Measurements from ENCODE around the gene TERT. TPM values are rescaled to one million over a fixed set of nuclear protein-coding genes. Genes with fewer than 3 reads are reported as not detected.

TERT gene
- total RNA-seq, 1 donor from 2014 or later = not detected

- no peaks in the 10 kb centered on the region for H3K27me3 ChIP-seq
- TF ChIP-seq CTCF (IDR thresholded peaks at IDR 0.05) = no peak
- H3K4me1 ChIP-seq = no peaks in the 10 kb centered on the region
- H3K36me3 ChIP-seq = no peaks in the 10 kb centered on the region
- no peak for DNase-seq (ENCODE audit: low spot score in 2 of 2)
- H3K9me3 ChIP-seq = no peaks in the 10 kb centered on the region
- intact Hi-C loops (cut with DNase I) = no loop called here
- H3K27ac ChIP-seq = no peak overlapping the region
- no peak overlapping the region for H3K4me3 ChIP-seq
Measured at GRCh38 chr5:1223278-1223670, 71.6 kb downstream of the TERT start.

GRCh38 chr5:1222621-1223277 is 72.1 kb downstream of the TERT start:
- Histone ChIP-seq H3K36me3 (no peaks in the 10 kb centered on the region), H3K9me3 (no peaks in the 10 kb centered on the region), H3K27me3 (no peaks in the 10 kb centered on the region), H3K27ac (no peak overlapping the region), H3K4me1 (no peaks in the 10 kb centered on the region), H3K4me3 (no peak overlapping the region)
- intact Hi-C loops (cut with DNase I) = no loop called here
- no peak for DNase-seq (ENCODE audit: low spot score in 2 of 2)
- TF ChIP-seq CTCF (IDR thresholded peaks at IDR 0.05) = no peak

GRCh38 chr5:1222147-1222546 is 72.7 kb downstream of the TERT start:
- intact Hi-C loops (cut with DNase I) = no loop called here
- H3K27ac ChIP-seq = no peak overlapping the region
- H3K27me3 ChIP-seq = no peaks in the 10 kb centered on the region
- H3K4me1 ChIP-seq = no peaks in the 10 kb centered on the region
- no peaks in the 10 kb centered on the region for H3K9me3 ChIP-seq
- TF ChIP-seq CTCF (IDR thresholded peaks at IDR 0.05) = no peak
- H3K36me3 ChIP-seq = no peaks in the 10 kb centered on the region
- no peak for DNase-seq (ENCODE audit: low spot score in 2 of 2)
- no peak overlapping the region for H3K4me3 ChIP-seq

GRCh38 chr5:1221721-1222120 is 73.1 kb downstream of the TERT start:
- no peaks in the 10 kb centered on the region for H3K36me3 ChIP-seq
- no peak overlapping the region for H3K4me3 ChIP-seq
- DNase-seq (ENCODE audit: low spot score in 2 of 2) = no peak
- H3K9me3 ChIP-seq = no peaks in the 10 kb centered on the region
- H3K27ac ChIP-seq = no peak overlapping the region
- H3K27me3 ChIP-seq = no peaks in the 10 kb centered on the region
- intact Hi-C loops (cut with DNase I) = no loop called here
- TF ChIP-seq CTCF (IDR thresholded peaks at IDR 0.05) = no peak
- H3K4me1 ChIP-seq = no peaks in the 10 kb centered on the region

GRCh38 chr5:1220831-1221230 is 74.0 kb downstream of the TERT start:
- no peak overlapping the region for H3K27ac ChIP-seq

More at GRCh38 chr5:1220831-1221230, 74.0 kb downstream of the TERT start:
- DNase-seq (ENCODE audit: low spot score in 2 of 2) = no peak
- H3K36me3 ChIP-seq = no peaks in the 10 kb centered on the region
- H3K4me1 ChIP-seq = no peaks in the 10 kb centered on the region
- no peak for TF ChIP-seq CTCF (IDR thresholded peaks at IDR 0.05)
- no peaks in the 10 kb centered on the region for H3K27me3 ChIP-seq
- no peak overlapping the region for H3K4me3 ChIP-seq
- intact Hi-C loops (cut with DNase I) = no loop called here
- H3K9me3 ChIP-seq = no peaks in the 10 kb centered on the region
